Smooth muscle cell (in vitro differentiated cells): ENCODE results near the gene ALG6. TPM values are rescaled to one million over a fixed set of nuclear protein-coding genes. Genes with fewer than 3 reads are reported as not detected.

Experiments
- DNase-seq: peaks from one replicate; lab custom pipeline; 2025; ENCODE audit not compliant: unreplicated experiment; lab: John Stamatoyannopoulos, UW
- H2AFZ ChIP-seq: fragments of 200-600 bp; sonication (generic); 2 replicates; pipeline ENCODE4 v1.6.0; 2016; ENCODE audit warnings: antibody characterized with exemption, low read depth, mild to moderate bottlenecking
- H3F3A ChIP-seq: fragments of 200-600 bp; sonication (generic); 2 replicates; pipeline ENCODE4 v1.6.0; 2017; ENCODE audit warnings: antibody characterized with exemption, low read depth
- H3K27ac ChIP-seq: fragments of 200-600 bp; sonication (generic); 2 replicates; pipeline ENCODE4 v1.5.1; 2016; ENCODE audit warnings: low read depth, mild to moderate bottlenecking
- H3K27me3 ChIP-seq: fragments of 200-600 bp; sonication (generic); 2 replicates; pipeline ENCODE4 v1.6.1; 2016; ENCODE audit warnings: low read depth, mild to moderate bottlenecking
- H3K36me3 ChIP-seq: fragments of 200-600 bp; sonication (generic); 2 replicates; pipeline ENCODE4 v1.5.1; 2016; ENCODE audit warnings: low read depth
- H3K4me1 ChIP-seq: fragments of 200-600 bp; sonication (generic); 2 replicates; pipeline ENCODE4 v1.5.1; 2016; ENCODE audit warnings: low read depth
- H3K4me2 ChIP-seq: fragments of 200-600 bp; sonication (generic); 2 replicates; pipeline ENCODE4 v1.6.0; 2016; ENCODE audit warnings: mild to moderate bottlenecking
- H3K4me3 ChIP-seq: fragments of 200-600 bp; sonication (generic); 2 replicates; pipeline ENCODE4 v1.5.1; 2016; ENCODE audit warnings: mild to moderate bottlenecking
- H3K79me2 ChIP-seq: fragments of 200-600 bp; sonication (generic); 2 replicates; pipeline ENCODE4 v1.6.0; 2016; ENCODE audit warnings: low read depth, mild to moderate bottlenecking
- H3K9ac ChIP-seq: fragments of 200-600 bp; sonication (generic); 2 replicates; pipeline ENCODE4 v1.6.0; 2016; ENCODE audit warnings: low read depth
- H3K9me3 ChIP-seq: fragments of 200-600 bp; sonication (generic); replicated peaks from 2 replicates; pipeline ENCODE4 v1.5.1; 2016; ENCODE audit warnings: low read depth
- H4K20me1 ChIP-seq: fragments of 200-600 bp; sonication (generic); 2 replicates; pipeline ENCODE4 v1.6.0; 2016; ENCODE audit warnings: low read depth
- WGBS: methylation state at CpG from one replicate; pipeline ENCODE4 v1.1.7; 2016; ENCODE audit warnings: low lambda C conversion rate; 5-methylcytosine and 5-hydroxymethylcytosine counted together
- polyA plus RNA-seq: library from polyadenylated mRNA; unstranded; fragments of >200 nt; fragmentation: Nextera tagmentation; extraction: Ambion mirVana; gene quantifications from 2 replicates; pipeline ENCODE4 v1.2.1, GENCODE V29; 2016
- total RNA-seq: library from RNA; depleted of rRNA; stranded (reverse); fragments of >200 nt; gene quantifications from 2 replicates; pipeline ENCODE4 v1.2.3, GENCODE V29; 2014
- TF ChIP-seq, protein P1 (sequence below): fragments of 200-600 bp; sonication (generic); IDR thresholded peaks from 2 replicates; pipeline ENCODE4 v1.5.1; 2017; ENCODE audit warnings: borderline replicate concordance, mild to moderate bottlenecking, antibody characterized with exemption; ENCODE audit not compliant: insufficient read depth, poor library complexity, severe bottlenecking

ALG6 gene
- total and polyA plus RNA-seq, 2 experiments from 2014 or later, result 11.9 to 20.6 TPM

DNA sequence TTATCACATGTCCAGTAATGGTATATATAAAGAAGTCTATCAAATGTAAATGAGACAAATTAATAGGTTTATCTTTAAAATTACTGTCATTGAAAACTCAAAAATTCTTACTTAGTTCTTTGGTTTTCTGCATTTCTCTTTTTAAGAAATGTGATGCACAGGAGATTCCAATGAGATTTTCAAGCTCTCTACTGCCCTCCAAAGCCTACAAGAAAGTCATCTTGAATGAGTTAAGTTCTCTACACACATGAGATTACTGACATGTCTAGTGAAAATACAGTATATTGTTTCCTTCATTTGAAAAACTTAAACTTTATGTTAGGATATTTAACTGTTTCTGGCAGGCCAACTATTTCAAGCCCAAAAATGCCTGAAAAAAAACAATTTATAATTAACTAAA lies 86.8 kb downstream of the ALG6 start:
- peaks cover 3% of the 10 kb centered on the region for H3K36me3 ChIP-seq
- no peaks in the 10 kb centered on the region for H3K9me3 ChIP-seq
- H3K27ac ChIP-seq, result no peak overlapping the region
- H3K4me2 ChIP-seq, result no peak overlapping the region
- no peak overlapping the region for H3K4me3 ChIP-seq
- H3F3A ChIP-seq, result no peaks in the 10 kb centered on the region
- H3K79me2 ChIP-seq, result no peaks in the 10 kb centered on the region
- no peaks in the 10 kb centered on the region for H4K20me1 ChIP-seq
- H3K27me3 ChIP-seq, result no peaks in the 10 kb centered on the region
- no peak overlapping the region for H2AFZ ChIP-seq
- no peak for DNase-seq
- H3K9ac ChIP-seq, result no peak overlapping the region
- no peaks in the 10 kb centered on the region for H3K4me1 ChIP-seq
- TF ChIP-seq, protein P1, sequence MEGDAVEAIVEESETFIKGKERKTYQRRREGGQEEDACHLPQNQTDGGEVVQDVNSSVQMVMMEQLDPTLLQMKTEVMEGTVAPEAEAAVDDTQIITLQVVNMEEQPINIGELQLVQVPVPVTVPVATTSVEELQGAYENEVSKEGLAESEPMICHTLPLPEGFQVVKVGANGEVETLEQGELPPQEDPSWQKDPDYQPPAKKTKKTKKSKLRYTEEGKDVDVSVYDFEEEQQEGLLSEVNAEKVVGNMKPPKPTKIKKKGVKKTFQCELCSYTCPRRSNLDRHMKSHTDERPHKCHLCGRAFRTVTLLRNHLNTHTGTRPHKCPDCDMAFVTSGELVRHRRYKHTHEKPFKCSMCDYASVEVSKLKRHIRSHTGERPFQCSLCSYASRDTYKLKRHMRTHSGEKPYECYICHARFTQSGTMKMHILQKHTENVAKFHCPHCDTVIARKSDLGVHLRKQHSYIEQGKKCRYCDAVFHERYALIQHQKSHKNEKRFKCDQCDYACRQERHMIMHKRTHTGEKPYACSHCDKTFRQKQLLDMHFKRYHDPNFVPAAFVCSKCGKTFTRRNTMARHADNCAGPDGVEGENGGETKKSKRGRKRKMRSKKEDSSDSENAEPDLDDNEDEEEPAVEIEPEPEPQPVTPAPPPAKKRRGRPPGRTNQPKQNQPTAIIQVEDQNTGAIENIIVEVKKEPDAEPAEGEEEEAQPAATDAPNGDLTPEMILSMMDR, result no peak

DNA sequence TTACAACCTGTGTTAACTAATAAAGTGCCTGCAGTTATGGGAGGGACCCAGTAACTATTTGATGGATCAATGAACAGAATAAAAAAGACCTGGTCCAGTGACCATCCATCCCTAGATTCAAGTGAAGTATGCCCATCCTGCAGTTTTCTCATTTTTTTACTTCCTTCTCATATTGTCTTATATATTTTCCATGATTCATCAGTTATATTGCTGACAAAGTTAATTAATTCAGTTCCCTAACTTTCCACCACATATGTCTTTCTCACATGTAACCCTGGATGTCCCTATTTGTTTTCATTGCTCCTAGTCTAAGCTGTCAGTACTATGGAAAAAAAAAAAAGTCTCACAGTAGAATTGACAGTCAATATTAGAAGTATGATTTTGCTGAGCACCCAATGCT lies 91.3 kb downstream of the ALG6 start:
- H3F3A ChIP-seq, result no peaks in the 10 kb centered on the region
- no peak overlapping the region for H3K9ac ChIP-seq
- no peak overlapping the region for H3K4me2 ChIP-seq
- H3K9me3 ChIP-seq, result peaks cover 7% of the 10 kb centered on the region
- no peak overlapping the region for H2AFZ ChIP-seq
- H3K27me3 ChIP-seq, result no peaks in the 10 kb centered on the region
- H4K20me1 ChIP-seq, result no peaks in the 10 kb centered on the region
- no peak overlapping the region for H3K27ac ChIP-seq
- no peaks in the 10 kb centered on the region for H3K4me1 ChIP-seq
- H3K4me3 ChIP-seq, result no peak overlapping the region
- TF ChIP-seq, protein P1, result no peak
- no peaks in the 10 kb centered on the region for H3K79me2 ChIP-seq
- no peak for DNase-seq
- H3K36me3 ChIP-seq, result peaks cover 5% of the 10 kb centered on the region

DNA sequence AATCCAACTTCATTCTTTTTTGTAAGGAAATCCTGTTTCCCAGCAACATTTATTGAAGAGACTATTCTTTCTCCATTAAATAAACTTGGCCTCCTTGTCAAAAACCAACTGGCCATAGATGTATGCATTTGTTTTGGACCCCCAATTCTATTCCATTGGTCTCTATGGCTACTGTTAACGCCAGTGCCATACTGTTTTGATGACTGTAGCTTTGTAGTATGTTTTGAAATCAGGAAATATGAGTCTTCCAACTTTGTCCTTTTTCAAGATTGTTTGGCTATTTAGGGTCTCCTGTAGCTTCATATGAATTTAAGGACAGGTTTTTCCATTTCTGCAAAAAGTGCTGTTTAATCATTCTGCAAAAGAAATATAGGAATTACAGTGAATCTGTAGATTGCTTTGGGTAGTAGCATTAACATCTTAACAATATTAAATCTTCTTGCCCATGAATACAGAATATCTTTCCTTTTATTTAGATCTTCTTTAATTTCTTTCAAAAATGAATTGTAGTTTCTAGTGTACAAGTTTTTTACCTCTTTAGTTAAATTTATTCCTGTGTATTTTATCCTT lies 94.3 kb downstream of the ALG6 start:
- H3K27me3 ChIP-seq, result no peaks in the 10 kb centered on the region
- H3K79me2 ChIP-seq, result no peaks in the 10 kb centered on the region
- H3K9ac ChIP-seq, result no peak overlapping the region
- H2AFZ ChIP-seq, result no peak overlapping the region
- no peak overlapping the region for H3K4me3 ChIP-seq
- peaks cover 7% of the 10 kb centered on the region for H3K9me3 ChIP-seq
- 95% methylated on average over 1 of the region's 1 CpG for WGBS
- no peak overlapping the region for H3K27ac ChIP-seq
- DNase-seq, result no peak
- H3K36me3 ChIP-seq, result peaks cover 5% of the 10 kb centered on the region
- TF ChIP-seq, protein P1, result no peak
- no peaks in the 10 kb centered on the region for H3F3A ChIP-seq
- no peaks in the 10 kb centered on the region for H3K4me1 ChIP-seq
- no peak overlapping the region for H3K4me2 ChIP-seq
- H4K20me1 ChIP-seq, result no peaks in the 10 kb centered on the region

DNA sequence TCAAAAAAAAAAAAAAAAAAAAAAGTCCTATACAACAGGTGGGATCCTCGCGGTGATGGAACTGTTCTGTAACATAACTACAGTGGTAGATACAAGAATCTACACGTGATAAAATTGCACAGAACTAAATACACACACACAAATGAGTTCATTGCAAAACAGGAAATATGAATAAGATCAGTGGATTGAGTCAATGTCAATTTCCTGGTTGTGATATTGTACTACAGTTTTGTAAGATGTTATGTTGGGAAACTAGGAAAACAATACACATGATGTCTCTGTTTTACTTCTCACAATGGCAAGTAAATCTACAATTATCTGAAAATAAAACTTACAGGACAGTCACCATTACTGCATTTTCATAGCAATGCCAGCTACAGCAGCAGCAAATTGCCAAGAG lies 95.8 kb downstream of the ALG6 start:
- Histone ChIP-seq H3K79me2 (no peaks in the 10 kb centered on the region), H3F3A (no peaks in the 10 kb centered on the region), H3K9me3 (peaks cover 7% of the 10 kb centered on the region), H2AFZ (no peak overlapping the region), H3K4me2 (no peak overlapping the region), H3K36me3 (peaks cover 5% of the 10 kb centered on the region), H3K4me3 (no peak overlapping the region), H3K27me3 (no peaks in the 10 kb centered on the region), H4K20me1 (no peaks in the 10 kb centered on the region), H3K4me1 (no peaks in the 10 kb centered on the region), H3K9ac (no peak overlapping the region), H3K27ac (no peak overlapping the region)
- no peak for DNase-seq
- over 99% methylated on average over 3 of the region's 3 CpGs for WGBS
- TF ChIP-seq, protein P1, result no peak
